ENCODE results near the gene CENPO. TPM values are rescaled to one million over a fixed set of nuclear protein-coding genes. Genes with fewer than 3 reads are reported as not detected.
"Not testable (repeated sequence)": the region's sequence is repeated elsewhere in the genome, so short reads cannot be mapped to it uniquely, and the experiment has no call there.

The CENPO gene
- polyA plus RNA-seq, 1 donor = 10.5 TPM

- H3K4me3 ChIP-seq (ENCODE audit: low read length) = no peak overlapping the region
- H3K27me3 ChIP-seq (ENCODE audit: control insufficient read depth, insufficient read depth, low read length) = no peaks in the 10 kb centered on the region
- no peak overlapping the region for H3K27ac ChIP-seq (ENCODE audit: low read length)
- no peak for DNase-seq
- no peaks in the 10 kb centered on the region for H3K9me3 ChIP-seq (ENCODE audit: control insufficient read depth, low read depth, low read length)
- 86% methylated on average over 2 of the region's 2 CpGs for WGBS (ENCODE audit: insufficient coverage, low lambda C conversion rate)
- H3K4me1 ChIP-seq (ENCODE audit: control insufficient read depth, insufficient read depth, low read length) = peaks cover 7% of the 10 kb centered on the region
- peaks cover 8% of the 10 kb centered on the region for H3K36me3 ChIP-seq (ENCODE audit: control insufficient read depth, insufficient read depth, low read length)
Observed at GRCh38 chr2:24787532-24787931, 5.7 kb upstream of the CENPO start.

GRCh38 chr2:24788816-24789215, 4.4 kb upstream of the CENPO start:
- H3K36me3 ChIP-seq (ENCODE audit: control insufficient read depth, insufficient read depth, low read length) = peaks cover 8% of the 10 kb centered on the region
- no peak overlapping the region for H3K27ac ChIP-seq (ENCODE audit: low read length)
- DNase-seq = no peak
- no peaks in the 10 kb centered on the region for H3K9me3 ChIP-seq (ENCODE audit: control insufficient read depth, low read depth, low read length)
- no peak overlapping the region for H3K4me3 ChIP-seq (ENCODE audit: low read length)
- 63% methylated on average over 1 of the region's 3 CpGs for WGBS (ENCODE audit: insufficient coverage, low lambda C conversion rate)
- peaks cover 7% of the 10 kb centered on the region for H3K4me1 ChIP-seq (ENCODE audit: control insufficient read depth, insufficient read depth, low read length)
- no peaks in the 10 kb centered on the region for H3K27me3 ChIP-seq (ENCODE audit: control insufficient read depth, insufficient read depth, low read length)

- H3K27me3 ChIP-seq (ENCODE audit: control insufficient read depth, insufficient read depth, low read length) = no peaks in the 10 kb centered on the region
- H3K4me3 ChIP-seq (ENCODE audit: low read length) = no peak overlapping the region
- DNase-seq = no peak
- peaks cover 8% of the 10 kb centered on the region for H3K36me3 ChIP-seq (ENCODE audit: control insufficient read depth, insufficient read depth, low read length)
- no peaks in the 10 kb centered on the region for H3K9me3 ChIP-seq (ENCODE audit: control insufficient read depth, low read depth, low read length)
- no CpG with 5 or more reads among the region's 5 CpGs for WGBS (ENCODE audit: insufficient coverage, low lambda C conversion rate)
- H3K4me1 ChIP-seq (ENCODE audit: control insufficient read depth, insufficient read depth, low read length) = peaks cover 7% of the 10 kb centered on the region
- no peak overlapping the region for H3K27ac ChIP-seq (ENCODE audit: low read length)
Observed at GRCh38 chr2:24791452-24791851, 1.8 kb upstream of the CENPO start.

- WGBS (ENCODE audit: insufficient coverage, low lambda C conversion rate) = no CpG with 5 or more reads among the region's 6 CpGs
- no peaks in the 10 kb centered on the region for H3K9me3 ChIP-seq (ENCODE audit: control insufficient read depth, low read depth, low read length)
- DNase-seq = no peak
- H3K27ac ChIP-seq (ENCODE audit: low read length) = peak overlapping the region; percentile 89
- H3K36me3 ChIP-seq (ENCODE audit: control insufficient read depth, insufficient read depth, low read length) = peaks cover 11% of the 10 kb centered on the region
- no peaks in the 10 kb centered on the region for H3K27me3 ChIP-seq (ENCODE audit: control insufficient read depth, insufficient read depth, low read length)
- H3K4me3 ChIP-seq (ENCODE audit: low read length) = peak overlapping the region; percentile 70
- H3K4me1 ChIP-seq (ENCODE audit: control insufficient read depth, insufficient read depth, low read length) = peaks cover 7% of the 10 kb centered on the region
Observed at GRCh38 chr2:24792542-24792873, 717 bp upstream of the CENPO start.

GRCh38 chr2:24793761-24794435, 673 bp downstream of the CENPO start:
- Histone ChIP-seq H3K27me3 (ENCODE audit: control insufficient read depth, insufficient read depth, low read length) (no peaks in the 10 kb centered on the region), H3K9me3 (ENCODE audit: control insufficient read depth, low read depth, low read length) (no peaks in the 10 kb centered on the region), H3K36me3 (ENCODE audit: control insufficient read depth, insufficient read depth, low read length) (peaks cover 11% of the 10 kb centered on the region), H3K27ac (ENCODE audit: low read length) (peak overlapping the region; percentile 89), H3K4me3 (ENCODE audit: low read length) (peak overlapping the region; percentile 70), H3K4me1 (ENCODE audit: control insufficient read depth, insufficient read depth, low read length) (peaks cover 7% of the 10 kb centered on the region)
- no CpG with 5 or more reads among the region's 14 CpGs for WGBS (ENCODE audit: insufficient coverage, low lambda C conversion rate)
- DNase-seq = peak in 1 of 2 donors; percentile 42

GRCh38 chr2:24797644-24798043, 4.4 kb downstream of the CENPO start:
- H3K36me3 ChIP-seq (ENCODE audit: control insufficient read depth, insufficient read depth, low read length) = peaks cover 10% of the 10 kb centered on the region
- WGBS (ENCODE audit: insufficient coverage, low lambda C conversion rate) = 100% methylated on average over 2 of the region's 2 CpGs

GRCh38 chr2:24800487-24800886, 7.3 kb downstream of the CENPO start:
- no CpG with 5 or more reads among the region's 5 CpGs for WGBS (ENCODE audit: insufficient coverage, low lambda C conversion rate)
- H3K4me3 ChIP-seq (ENCODE audit: low read length) = not testable (repeated sequence)

More at GRCh38 chr2:24797644-24798043, 4.4 kb downstream of the CENPO start:
- no peaks in the 10 kb centered on the region for H3K27me3 ChIP-seq (ENCODE audit: control insufficient read depth, insufficient read depth, low read length)
- H3K27ac ChIP-seq (ENCODE audit: low read length) = no peak overlapping the region
- DNase-seq = no peak
- H3K9me3 ChIP-seq (ENCODE audit: control insufficient read depth, low read depth, low read length) = no peaks in the 10 kb centered on the region
- no peak overlapping the region for H3K4me3 ChIP-seq (ENCODE audit: low read length)
- no peaks in the 10 kb centered on the region for H3K4me1 ChIP-seq (ENCODE audit: control insufficient read depth, insufficient read depth, low read length)

GRCh38 chr2:24805811-24806660, 12.8 kb downstream of the CENPO start:
- H3K9me3 ChIP-seq (ENCODE audit: control insufficient read depth, low read depth, low read length); H3K4me1 ChIP-seq (ENCODE audit: control insufficient read depth, insufficient read depth, low read length); H3K4me3 ChIP-seq (ENCODE audit: low read length); H3K36me3 ChIP-seq (ENCODE audit: control insufficient read depth, insufficient read depth, low read length); H3K27ac ChIP-seq (ENCODE audit: low read length); H3K27me3 ChIP-seq (ENCODE audit: control insufficient read depth, insufficient read depth, low read length); DNase-seq: not testable (repeated sequence)
- 100% methylated on average over 1 of the region's 25 CpGs for WGBS (ENCODE audit: insufficient coverage, low lambda C conversion rate)

More at GRCh38 chr2:24800487-24800886, 7.3 kb downstream of the CENPO start:
- not testable (repeated sequence) for H3K27me3 ChIP-seq (ENCODE audit: control insufficient read depth, insufficient read depth, low read length); H3K9me3 ChIP-seq (ENCODE audit: control insufficient read depth, low read depth, low read length); H3K36me3 ChIP-seq (ENCODE audit: control insufficient read depth, insufficient read depth, low read length); H3K27ac ChIP-seq (ENCODE audit: low read length); H3K4me1 ChIP-seq (ENCODE audit: control insufficient read depth, insufficient read depth, low read length); DNase-seq

GRCh38 chr2:24806661-24807036, 13.4 kb downstream of the CENPO start:
- Histone ChIP-seq H3K36me3 (ENCODE audit: control insufficient read depth, insufficient read depth, low read length) (peaks cover 4% of the 10 kb centered on the region), H3K27me3 (ENCODE audit: control insufficient read depth, insufficient read depth, low read length) (no peaks in the 10 kb centered on the region), H3K4me1 (ENCODE audit: control insufficient read depth, insufficient read depth, low read length) (no peaks in the 10 kb centered on the region), H3K9me3 (ENCODE audit: control insufficient read depth, low read depth, low read length) (peaks cover 3% of the 10 kb centered on the region), H3K27ac (ENCODE audit: low read length) (no peak overlapping the region), H3K4me3 (ENCODE audit: low read length) (no peak overlapping the region)
- no peak for DNase-seq

- DNase-seq = no peak
- Histone ChIP-seq H3K27ac (ENCODE audit: low read length) (no peak overlapping the region), H3K9me3 (ENCODE audit: control insufficient read depth, low read depth, low read length) (peaks cover 3% of the 10 kb centered on the region), H3K27me3 (ENCODE audit: control insufficient read depth, insufficient read depth, low read length) (no peaks in the 10 kb centered on the region), H3K36me3 (ENCODE audit: control insufficient read depth, insufficient read depth, low read length) (peaks cover 4% of the 10 kb centered on the region), H3K4me1 (ENCODE audit: control insufficient read depth, insufficient read depth, low read length) (no peaks in the 10 kb centered on the region), H3K4me3 (ENCODE audit: low read length) (no peak overlapping the region)
- WGBS (ENCODE audit: insufficient coverage, low lambda C conversion rate) = 100% methylated on average over 3 of the region's 4 CpGs
Observed at GRCh38 chr2:24809316-24810007, 16.2 kb downstream of the CENPO start.

Data from large intestine (tissue), 3 donors.